ENCODE data around the gene SETDB1.

- TF ChIP-seq CTCF (IDR thresholded peaks at IDR 0.05) (no peak), POLR2A (IDR thresholded peaks at IDR 0.05) (no peak), EP300 (IDR thresholded peaks at IDR 0.05) (no peak)
Observed at GRCh38 chr1:150944856-150945255, 18.7 kb downstream of the SETDB1 start.

Measured in sigmoid colon (tissue), 4 donors.